AG04449 (cell line): ENCODE data around the gene PLD1.

Experiments
- CTCF ChIA-PET: fragments of 350-600 bp; formaldehyde crosslinking; extraction: SDS; loops from one replicate; lab custom pipeline; 2021; ENCODE audit warnings: antibody characterized with exemption; lab: Yijun Ruan, JAX
- POLR2A ChIA-PET: fragments of 400-600, 350-600 bp; formaldehyde crosslinking; extraction: SDS; loops from one replicate; lab custom pipeline; 2020; ENCODE audit warnings: antibody characterized with exemption, inconsistent platforms; lab: Yijun Ruan, JAX
- DNase-seq: peaks from one replicate; pipeline ENCODE4 v3.0.0-alpha.2; 2010; ENCODE audit warnings: low read depth, low spot score
- H3K4me3 ChIP-seq: 2 replicates; pipeline ENCODE4 v1.5.1; 2011; ENCODE audit warnings: low read depth, mild to moderate bottlenecking, control low read depth, low read length
- CTCF ChIP-seq: IDR thresholded peaks from one replicate; pipeline ENCODE4 v1.5.1; 2011; ENCODE audit warnings: mild to moderate bottlenecking, moderate library complexity, low read length, control low read depth, inconsistent platforms; ENCODE audit not compliant: insufficient read depth; ENCODE audit errors: missing control alignments

PLD1 gene

GRCh38 chr3:171778493-171778892 lies 31.8 kb downstream of the PLD1 start:
- no peak for DNase-seq
- TF ChIP-seq CTCF, result no peak
- H3K4me3 ChIP-seq, result no peak overlapping the region
- CTCF ChIA-PET, result no interaction called here
- POLR2A ChIA-PET, result no interaction called here

- ChIA-PET POLR2A (no interaction called here), CTCF (no interaction called here)
- no peak for DNase-seq
- no peak overlapping the region for H3K4me3 ChIP-seq
- no peak for TF ChIP-seq CTCF
Observed at GRCh38 chr3:171777596-171777995, 32.7 kb downstream of the PLD1 start.

GRCh38 chr3:171776839-171777583 lies 33.3 kb downstream of the PLD1 start:
- ChIA-PET CTCF (interaction anchor here (1.1 to 1.7 kb wide), 3 partner anchors 12 to 815 kb away, joined by 3 to 15 read pairs (median 3); no protein-coding TSS in a partner anchor), POLR2A (interaction anchor here (0.6 kb wide), 1 partner anchor 227 kb away, joined by 3 read pairs; no protein-coding TSS in a partner anchor)
- no peak for DNase-seq
- TF ChIP-seq CTCF, result no peak
- H3K4me3 ChIP-seq, result no peak overlapping the region

GRCh38 chr3:171776411-171776810 lies 33.9 kb downstream of the PLD1 start:
- no peak overlapping the region for H3K4me3 ChIP-seq
- TF ChIP-seq CTCF, result no peak
- POLR2A ChIA-PET, result no interaction called here
- CTCF ChIA-PET, result interaction anchor here (1.0 to 1.7 kb wide), 6 partner anchors 10 to 815 kb away, joined by 3 to 15 read pairs (median 3); no protein-coding TSS in a partner anchor
- no peak for DNase-seq

- CTCF ChIA-PET, result interaction anchor here (1.0 to 1.7 kb wide), 7 partner anchors 9 to 814 kb away, joined by 3 to 15 read pairs (median 3); no protein-coding TSS in a partner anchor
- H3K4me3 ChIP-seq, result no peak overlapping the region
- POLR2A ChIA-PET, result no interaction called here
- DNase-seq, result no peak
- TF ChIP-seq CTCF, result no peak
Observed at GRCh38 chr3:171775943-171776342, 34.3 kb downstream of the PLD1 start.

DNA sequence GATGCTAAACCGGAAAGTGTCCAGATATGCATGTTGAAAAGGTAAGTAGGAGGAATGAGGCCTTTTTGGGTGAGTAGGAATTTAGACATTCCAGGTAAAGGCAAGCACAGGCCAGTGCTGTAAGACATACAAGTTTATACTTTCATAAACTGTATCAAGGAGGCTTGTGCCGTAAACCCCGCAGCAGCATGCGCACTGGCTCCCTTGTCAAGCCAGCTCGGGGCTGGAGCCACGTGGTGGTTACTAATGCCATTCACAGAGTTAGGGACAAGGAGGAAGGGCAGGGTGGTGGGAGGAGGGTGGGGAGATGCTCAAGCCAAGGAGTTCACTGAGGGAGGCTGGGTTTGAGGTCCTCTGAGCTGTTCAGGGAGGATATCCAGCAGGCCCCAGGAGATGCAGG lies 35.8 kb downstream of the PLD1 start:
- CTCF ChIA-PET, result interaction anchor here (0.9 to 5.4 kb wide), 6 partner anchors 12 to 133 kb away, joined by 3 to 173 read pairs (median 47); no protein-coding TSS in a partner anchor
- POLR2A ChIA-PET, result no interaction called here

More for the DNA sequence above, 35.8 kb downstream of the PLD1 start:
- no peak for DNase-seq
- TF ChIP-seq CTCF, result no peak
- H3K4me3 ChIP-seq, result no peak overlapping the region
